Cardiac muscle cell (in vitro differentiated cells and primary cell): ENCODE measurements around the gene MRPS7. TPM values are rescaled to one million over a fixed set of nuclear protein-coding genes. Genes with fewer than 3 reads are reported as not detected.

Experiments
- DNase-seq, 2 donors: peaks; one replicate each; pipeline versions ENCODE4 v3.0.0 to v3.0.0-alpha.2; 2010 to 2017; ENCODE audit warnings: low read depth in 1 of 2, low spot score in 1 of 2
- H3K27ac ChIP-seq: fragments of 200-600 bp; sonication (generic); 2 replicates; pipeline ENCODE4 v1.5.1; 2016
- H3K27me3 ChIP-seq: fragments of 200-600 bp; sonication (generic); 2 replicates; pipeline ENCODE4 v1.6.0; 2016; ENCODE audit warnings: control low read depth
- H3K36me3 ChIP-seq: fragments of 200-600 bp; sonication (generic); 2 replicates; pipeline ENCODE4 v1.5.1; 2016; ENCODE audit warnings: control low read depth
- H3K4me1 ChIP-seq: fragments of 200-600 bp; sonication (generic); 2 replicates; pipeline ENCODE4 v1.8.1; 2017; ENCODE audit warnings: low read depth, mild to moderate bottlenecking, mixed run types
- H3K4me3 ChIP-seq: fragments of 200-600 bp; sonication (generic); 2 replicates; pipeline ENCODE4 v1.5.1; 2016; ENCODE audit warnings: mild to moderate bottlenecking
- H3K9me3 ChIP-seq: fragments of 200-600 bp; sonication (generic); 2 replicates; pipeline ENCODE4 v1.5.1; 2017; ENCODE audit warnings: low read depth, mild to moderate bottlenecking, control low read depth
- CTCF ChIP-seq: IDR thresholded peaks from 2 replicates; pipeline ENCODE4 v1.5.1; 2012; ENCODE audit warnings: low read depth, mild to moderate bottlenecking, low read length
- polyA plus RNA-seq: library from polyadenylated mRNA; unstranded; fragments of >200 nt; fragmentation: Nextera tagmentation; extraction: Ambion mirVana; gene quantifications from 2 replicates; pipeline ENCODE4 v1.2.1, GENCODE V29; 2016
- total RNA-seq: library from RNA; depleted of rRNA; stranded (reverse); fragments of >200 nt; gene quantifications from 2 replicates; pipeline ENCODE4 v1.2.3, GENCODE V29; 2016

MRPS7 gene
- total and polyA plus RNA-seq, 2 experiments from 2014 or later: 64.8 to 198 TPM

GRCh38 chr17:75240394-75241142 lies 21.1 kb upstream of the MRPS7 start:
- H3K9me3 ChIP-seq: no peaks in the 10 kb centered on the region
- no peaks in the 10 kb centered on the region for H3K27me3 ChIP-seq
- H3K4me3 ChIP-seq: no peak overlapping the region
- peak overlapping the region; percentile 52 for H3K27ac ChIP-seq
- peaks cover 33% of the 10 kb centered on the region for H3K36me3 ChIP-seq
- DNase-seq: peak; percentile 40 to 44
- H3K4me1 ChIP-seq: no peaks in the 10 kb centered on the region
- TF ChIP-seq CTCF: peak; percentile 75

- H3K4me3 ChIP-seq: no peak overlapping the region
- no peaks in the 10 kb centered on the region for H3K27me3 ChIP-seq
- H3K27ac ChIP-seq: no peak overlapping the region
- no peaks in the 10 kb centered on the region for H3K4me1 ChIP-seq
- TF ChIP-seq CTCF: no peak
- peak in 1 of 2 donors; percentile 62 for DNase-seq
- peaks cover 38% of the 10 kb centered on the region for H3K36me3 ChIP-seq
- H3K9me3 ChIP-seq: no peaks in the 10 kb centered on the region
Observed at GRCh38 chr17:75241143-75241430, 20.6 kb upstream of the MRPS7 start.

GRCh38 chr17:75241502-75241901 lies 20.2 kb upstream of the MRPS7 start:
- peaks cover 38% of the 10 kb centered on the region for H3K36me3 ChIP-seq

GRCh38 chr17:75241996-75242460 lies 19.7 kb upstream of the MRPS7 start:
- H3K36me3 ChIP-seq: peaks cover 33% of the 10 kb centered on the region
- no peaks in the 10 kb centered on the region for H3K4me1 ChIP-seq
- no peak overlapping the region for H3K4me3 ChIP-seq
- no peaks in the 10 kb centered on the region for H3K9me3 ChIP-seq
- no peak for DNase-seq
- no peaks in the 10 kb centered on the region for H3K27me3 ChIP-seq
- no peak overlapping the region for H3K27ac ChIP-seq
- no peak for TF ChIP-seq CTCF

More at GRCh38 chr17:75241502-75241901, 20.2 kb upstream of the MRPS7 start:
- H3K27ac ChIP-seq: no peak overlapping the region
- no peak for TF ChIP-seq CTCF
- no peak for DNase-seq
- H3K4me3 ChIP-seq: no peak overlapping the region
- no peaks in the 10 kb centered on the region for H3K4me1 ChIP-seq
- H3K27me3 ChIP-seq: no peaks in the 10 kb centered on the region
- H3K9me3 ChIP-seq: no peaks in the 10 kb centered on the region

- no peaks in the 10 kb centered on the region for H3K27me3 ChIP-seq
- no peak for TF ChIP-seq CTCF
- H3K4me3 ChIP-seq: no peak overlapping the region
- DNase-seq: no peak
- H3K36me3 ChIP-seq: peaks cover 31% of the 10 kb centered on the region
- H3K9me3 ChIP-seq: no peaks in the 10 kb centered on the region
- H3K4me1 ChIP-seq: no peaks in the 10 kb centered on the region
- no peak overlapping the region for H3K27ac ChIP-seq
Observed at GRCh38 chr17:75242461-75243042, 19.1 kb upstream of the MRPS7 start.
